ENCODE results near the gene MARK3.

The MARK3 gene

GRCh38 chr14:103472939-103473338, 87.7 kb downstream of the MARK3 start:
- no peak overlapping the region for H3K18ac ChIP-seq (ENCODE audit: low read length)
- no peak overlapping the region for H2AK5ac ChIP-seq (ENCODE audit: low read length)
- no peak overlapping the region for H3K27ac ChIP-seq (ENCODE audit: low read depth, low read length)
- no CpG with 5 or more reads among the region's 5 CpGs for WGBS (ENCODE audit: extremely low coverage, insufficient coverage, insufficient read length)
- no peak overlapping the region for H3K14ac ChIP-seq (ENCODE audit: low read length)
- H2BK12ac ChIP-seq (ENCODE audit: low read length) = no peak overlapping the region
- no peaks in the 10 kb centered on the region for H3K79me2 ChIP-seq (ENCODE audit: control insufficient read depth, insufficient read depth, low read length, poor library complexity)
- no peak overlapping the region for H3K23ac ChIP-seq (ENCODE audit: low read length)
- no peaks in the 10 kb centered on the region for H3K4me1 ChIP-seq (ENCODE audit: control insufficient read depth in 1 of 2, insufficient read depth in 2 of 2, low read length in 2 of 2)
- H3K36me3 ChIP-seq (ENCODE audit: control insufficient read depth in 1 of 2, insufficient read depth in 2 of 2, low read length in 2 of 2) = peaks cover 36 to 43% of the 10 kb centered on the region in 2 experiments
- no peaks in the 10 kb centered on the region for H3K79me1 ChIP-seq (ENCODE audit: low read length)
- no peak overlapping the region for H3K4me3 ChIP-seq (ENCODE audit: low read depth, low read length)
- no peak overlapping the region for H2BK5ac ChIP-seq (ENCODE audit: low read depth, low read length, poor library complexity)
- H4K8ac ChIP-seq (ENCODE audit: low read depth, low read length) = no peak overlapping the region
- DNase-seq = peak in 1 of 2 donors; percentile 53
- no peak overlapping the region for H2AFZ ChIP-seq (ENCODE audit: insufficient read depth, low read length, poor library complexity)
- no peak overlapping the region for H3K4ac ChIP-seq (ENCODE audit: low read depth, low read length)
- H2BK120ac ChIP-seq (ENCODE audit: insufficient read depth, low read length, poor library complexity) = no peak overlapping the region
- no peaks in the 10 kb centered on the region for H3K9me3 ChIP-seq (ENCODE audit: insufficient read depth, low read depth, low read length)
- no peak overlapping the region for H4K91ac ChIP-seq (ENCODE audit: low read depth, low read length)
- H3K4me2 ChIP-seq (ENCODE audit: low read length) = no peak overlapping the region
- no peak overlapping the region for H4K12ac ChIP-seq (ENCODE audit: low read depth, low read length)
- H3K9ac ChIP-seq (ENCODE audit: low read length) = no peak overlapping the region
- no peaks in the 10 kb centered on the region for H3K27me3 ChIP-seq (ENCODE audit: insufficient read depth, low read length)

- Histone ChIP-seq H3K18ac (ENCODE audit: low read length) (no peak overlapping the region), H3K9me3 (ENCODE audit: insufficient read depth, low read depth, low read length) (no peaks in the 10 kb centered on the region), H3K79me1 (ENCODE audit: low read length) (no peaks in the 10 kb centered on the region), H4K12ac (ENCODE audit: low read depth, low read length) (no peak overlapping the region), H3K27me3 (ENCODE audit: insufficient read depth, low read length) (no peaks in the 10 kb centered on the region), H3K4me1 (ENCODE audit: control insufficient read depth in 1 of 2, insufficient read depth in 2 of 2, low read length in 2 of 2) (no peaks in the 10 kb centered on the region), H3K23ac (ENCODE audit: low read length) (no peak overlapping the region), H2AFZ (ENCODE audit: insufficient read depth, low read length, poor library complexity) (no peak overlapping the region), H2BK120ac (ENCODE audit: insufficient read depth, low read length, poor library complexity) (no peak overlapping the region), H4K91ac (ENCODE audit: low read depth, low read length) (no peak overlapping the region), H3K4me2 (ENCODE audit: low read length) (no peak overlapping the region), H3K4ac (ENCODE audit: low read depth, low read length) (no peak overlapping the region), H3K79me2 (ENCODE audit: control insufficient read depth, insufficient read depth, low read length, poor library complexity) (no peaks in the 10 kb centered on the region), H3K4me3 (ENCODE audit: low read depth, low read length) (no peak overlapping the region), H3K14ac (ENCODE audit: low read length) (no peak overlapping the region), H2BK5ac (ENCODE audit: low read depth, low read length, poor library complexity) (no peak overlapping the region), H3K27ac (ENCODE audit: low read depth, low read length) (no peak overlapping the region), H3K9ac (ENCODE audit: low read length) (no peak overlapping the region), H2BK12ac (ENCODE audit: low read length) (no peak overlapping the region), H4K8ac (ENCODE audit: low read depth, low read length) (no peak overlapping the region), H3K36me3 (ENCODE audit: control insufficient read depth in 1 of 2, insufficient read depth in 2 of 2, low read length in 2 of 2) (peaks cover 28 to 35% of the 10 kb centered on the region in 2 experiments), H2AK5ac (ENCODE audit: low read length) (no peak overlapping the region)
- no peak for DNase-seq
- WGBS (ENCODE audit: extremely low coverage, insufficient coverage, insufficient read length) = no CpG with 5 or more reads among the region's 5 CpGs
These were observed 89.7 kb downstream of the MARK3 start for GRCh38 chr14:103474893-103475292.

GRCh38 chr14:103476065-103476464, 90.8 kb downstream of the MARK3 start:
- Histone ChIP-seq H2BK120ac (ENCODE audit: insufficient read depth, low read length, poor library complexity) (no peak overlapping the region), H3K36me3 (ENCODE audit: control insufficient read depth in 1 of 2, insufficient read depth in 2 of 2, low read length in 2 of 2) (peaks cover 25 to 34% of the 10 kb centered on the region in 2 experiments), H3K79me2 (ENCODE audit: control insufficient read depth, insufficient read depth, low read length, poor library complexity) (no peaks in the 10 kb centered on the region), H2BK12ac (ENCODE audit: low read length) (no peak overlapping the region), H3K4me1 (ENCODE audit: control insufficient read depth in 1 of 2, insufficient read depth in 2 of 2, low read length in 2 of 2) (no peaks in the 10 kb centered on the region), H3K79me1 (ENCODE audit: low read length) (no peaks in the 10 kb centered on the region), H3K27ac (ENCODE audit: low read depth, low read length) (no peak overlapping the region), H2AFZ (ENCODE audit: insufficient read depth, low read length, poor library complexity) (no peak overlapping the region), H3K4me2 (ENCODE audit: low read length) (no peak overlapping the region), H4K12ac (ENCODE audit: low read depth, low read length) (no peak overlapping the region), H2AK5ac (ENCODE audit: low read length) (no peak overlapping the region), H3K14ac (ENCODE audit: low read length) (no peak overlapping the region), H3K9ac (ENCODE audit: low read length) (no peak overlapping the region), H4K91ac (ENCODE audit: low read depth, low read length) (no peak overlapping the region), H2BK5ac (ENCODE audit: low read depth, low read length, poor library complexity) (no peak overlapping the region), H3K9me3 (ENCODE audit: insufficient read depth, low read depth, low read length) (no peaks in the 10 kb centered on the region), H4K8ac (ENCODE audit: low read depth, low read length) (no peak overlapping the region), H3K27me3 (ENCODE audit: insufficient read depth, low read length) (no peaks in the 10 kb centered on the region), H3K4me3 (ENCODE audit: low read depth, low read length) (no peak overlapping the region), H3K4ac (ENCODE audit: low read depth, low read length) (no peak overlapping the region), H3K23ac (ENCODE audit: low read length) (no peak overlapping the region), H3K18ac (ENCODE audit: low read length) (no peak overlapping the region)
- no peak for DNase-seq
- no CpG with 5 or more reads among the region's 3 CpGs for WGBS (ENCODE audit: extremely low coverage, insufficient coverage, insufficient read length)

- no peak overlapping the region for H3K9ac ChIP-seq (ENCODE audit: low read length)
- no peak overlapping the region for H3K4ac ChIP-seq (ENCODE audit: low read depth, low read length)
- no peak overlapping the region for H2AK5ac ChIP-seq (ENCODE audit: low read length)
- no peak overlapping the region for H3K4me3 ChIP-seq (ENCODE audit: low read depth, low read length)
- H3K4me1 ChIP-seq (ENCODE audit: control insufficient read depth in 1 of 2, insufficient read depth in 2 of 2, low read length in 2 of 2) = no peaks in the 10 kb centered on the region
- no peak overlapping the region for H3K23ac ChIP-seq (ENCODE audit: low read length)
- no peak overlapping the region for H4K8ac ChIP-seq (ENCODE audit: low read depth, low read length)
- H3K18ac ChIP-seq (ENCODE audit: low read length) = no peak overlapping the region
- no peak overlapping the region for H2AFZ ChIP-seq (ENCODE audit: insufficient read depth, low read length, poor library complexity)
- no peak for DNase-seq
- H3K79me1 ChIP-seq (ENCODE audit: low read length) = no peaks in the 10 kb centered on the region
- no peak overlapping the region for H4K12ac ChIP-seq (ENCODE audit: low read depth, low read length)
- no peak overlapping the region for H3K4me2 ChIP-seq (ENCODE audit: low read length)
- peaks cover 25 to 31% of the 10 kb centered on the region in 2 experiments for H3K36me3 ChIP-seq (ENCODE audit: control insufficient read depth in 1 of 2, insufficient read depth in 2 of 2, low read length in 2 of 2)
- WGBS (ENCODE audit: extremely low coverage, insufficient coverage, insufficient read length) = no CpG with 5 or more reads among the region's 5 CpGs
- no peaks in the 10 kb centered on the region for H3K27me3 ChIP-seq (ENCODE audit: insufficient read depth, low read length)
- no peaks in the 10 kb centered on the region for H3K79me2 ChIP-seq (ENCODE audit: control insufficient read depth, insufficient read depth, low read length, poor library complexity)
- H2BK12ac ChIP-seq (ENCODE audit: low read length) = no peak overlapping the region
- no peak overlapping the region for H3K14ac ChIP-seq (ENCODE audit: low read length)
- H3K9me3 ChIP-seq (ENCODE audit: insufficient read depth, low read depth, low read length) = no peaks in the 10 kb centered on the region
- no peak overlapping the region for H2BK5ac ChIP-seq (ENCODE audit: low read depth, low read length, poor library complexity)
- H2BK120ac ChIP-seq (ENCODE audit: insufficient read depth, low read length, poor library complexity) = no peak overlapping the region
- H4K91ac ChIP-seq (ENCODE audit: low read depth, low read length) = no peak overlapping the region
- no peak overlapping the region for H3K27ac ChIP-seq (ENCODE audit: low read depth, low read length)
These were observed 91.4 kb downstream of the MARK3 start for GRCh38 chr14:103476631-103477030.
